ENCODE data around the gene OR5AL1. TPM values are rescaled to one million over a fixed set of nuclear protein-coding genes. Genes with fewer than 3 reads are reported as not detected.

The OR5AL1 gene
- total RNA-seq, 1 experiment from 2014 or later: not detected

- Histone ChIP-seq H3K36me3 (ENCODE audit: control insufficient read depth, insufficient read depth, low read length) (no peaks in the 10 kb centered on the region), H3K27ac (ENCODE audit: low read length) (no peak overlapping the region), H3K27me3 (ENCODE audit: control insufficient read depth, insufficient read depth, low read length) (no peaks in the 10 kb centered on the region), H3K4me3 (ENCODE audit: low read depth in 2 of 2, low read length in 2 of 2) (no peak overlapping the region), H3K9me3 (ENCODE audit: control insufficient read depth, insufficient read depth, low read depth, low read length) (no peaks in the 10 kb centered on the region), H3K4me1 (ENCODE audit: control insufficient read depth, insufficient read depth, low read length) (no peaks in the 10 kb centered on the region)
- TF ChIP-seq TCF7L2 (IDR thresholded peaks at IDR 0.05; ENCODE audit: low read depth, low read length) (no peak), CTCF (IDR thresholded peaks at IDR 0.05) (no peak), POLR2AphosphoS5 (IDR thresholded peaks at IDR 0.05; ENCODE audit: low read depth, low read length) (no peak), SIN3A (IDR thresholded peaks at IDR 0.05; ENCODE audit: borderline replicate concordance, insufficient read depth, low read depth, low read length) (no peak), REST (IDR thresholded peaks at IDR 0.05; ENCODE audit: insufficient read depth in 1 of 2, low read depth in 2 of 2, low read length in 1 of 2) (no peak)
- intact Hi-C loops (cut with micrococcal nuclease; ENCODE audit: unreplicated experiment) (no loop called here), in situ Hi-C loops (cut with HindIII; ENCODE audit: low pct_unique_long_range_greater_than_20kb, low sequenced_read_pairs) (no loop called here)
- BruUV-seq (replicated peaks): no TSS peak
- ChIA-PET CTCF (no interaction called here), POLR2A (no interaction called here)
- ATAC-seq (no peak), DNase-seq (ENCODE audit: low read depth, low spot score) (no peak)
Observed at GRCh38 chr11:56380120-56380519, 32.4 kb upstream of the OR5AL1 start.

GRCh38 chr11:56394381-56394780 lies 18.1 kb upstream of the OR5AL1 start:
- TF ChIP-seq REST (IDR thresholded peaks at IDR 0.05; ENCODE audit: insufficient read depth in 1 of 2, low read depth in 2 of 2, low read length in 1 of 2) (no peak), CTCF (IDR thresholded peaks at IDR 0.05) (no peak), POLR2AphosphoS5 (IDR thresholded peaks at IDR 0.05; ENCODE audit: low read depth, low read length) (no peak)
- H3K4me3 ChIP-seq (ENCODE audit: low read depth in 2 of 2, low read length in 2 of 2): no peak overlapping the region
- H3K9me3 ChIP-seq (ENCODE audit: control insufficient read depth, insufficient read depth, low read depth, low read length): no peaks in the 10 kb centered on the region
- DNase-seq (ENCODE audit: low read depth, low spot score) (no peak), ATAC-seq (no peak)
- no peaks in the 10 kb centered on the region for H3K36me3 ChIP-seq (ENCODE audit: control insufficient read depth, insufficient read depth, low read length)
- H3K27me3 ChIP-seq (ENCODE audit: control insufficient read depth, insufficient read depth, low read length): no peaks in the 10 kb centered on the region
- in situ Hi-C loops (cut with HindIII; ENCODE audit: low pct_unique_long_range_greater_than_20kb, low sequenced_read_pairs) (no loop called here), intact Hi-C loops (cut with micrococcal nuclease; ENCODE audit: unreplicated experiment) (no loop called here)
- POLR2A ChIA-PET: no interaction called here
- CTCF ChIA-PET: no interaction called here
- no TSS peak for BruUV-seq (replicated peaks)
- no peak overlapping the region for H3K27ac ChIP-seq (ENCODE audit: low read length)
- H3K4me1 ChIP-seq (ENCODE audit: control insufficient read depth, insufficient read depth, low read length): no peaks in the 10 kb centered on the region
